Activated T-helper 9 cell treated with anti-CD3 and anti-CD28 coated beads, Interleukin-2, amount 50 U/mL, for 16 hours (primary cell): ENCODE results near the gene CXCL9.
"Not testable (repeated sequence)": the region's sequence is repeated elsewhere in the genome, so short reads cannot be mapped to it uniquely, and the experiment has no call there.

Source experiments
- DNase-seq: peaks from one replicate; pipeline ENCODE4 v3.0.0-alpha.2; 2020; ENCODE audit warnings: low read depth

CXCL9 gene

DNA sequence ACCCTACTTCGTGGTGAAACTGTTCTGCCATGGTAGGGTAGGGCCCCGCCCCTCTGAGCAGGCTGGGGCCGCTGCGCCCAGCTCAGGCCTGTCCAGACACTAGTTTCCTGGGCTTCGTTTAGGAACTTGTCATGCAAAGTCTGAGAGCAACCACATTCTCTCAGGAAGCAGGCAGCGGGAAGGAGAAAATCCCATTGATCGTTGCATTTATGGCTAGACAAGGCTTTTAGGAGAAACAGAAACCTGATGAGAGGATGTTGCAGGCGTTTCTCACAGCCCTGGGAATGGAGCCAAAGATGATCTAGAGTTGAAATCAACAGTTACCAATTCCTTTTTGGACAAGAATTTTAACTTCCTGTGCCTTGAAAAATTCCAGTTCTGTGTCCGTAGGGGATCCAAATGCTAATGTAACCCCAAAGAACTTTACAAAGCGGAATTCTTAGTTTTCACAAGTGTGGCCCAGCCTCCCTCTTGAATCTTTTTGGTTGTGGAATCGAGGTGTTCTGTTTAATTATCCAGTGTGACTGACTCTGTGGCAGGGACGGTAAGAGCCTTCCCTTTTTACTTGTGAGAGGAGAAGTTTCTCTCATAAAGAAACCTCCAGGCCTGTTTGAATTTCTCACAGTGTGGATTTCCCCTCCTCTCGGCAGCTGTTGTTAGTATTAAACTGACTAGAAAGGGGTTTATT, 4.5 kb upstream of the CXCL9 start:
- no peak for DNase-seq

DNA sequence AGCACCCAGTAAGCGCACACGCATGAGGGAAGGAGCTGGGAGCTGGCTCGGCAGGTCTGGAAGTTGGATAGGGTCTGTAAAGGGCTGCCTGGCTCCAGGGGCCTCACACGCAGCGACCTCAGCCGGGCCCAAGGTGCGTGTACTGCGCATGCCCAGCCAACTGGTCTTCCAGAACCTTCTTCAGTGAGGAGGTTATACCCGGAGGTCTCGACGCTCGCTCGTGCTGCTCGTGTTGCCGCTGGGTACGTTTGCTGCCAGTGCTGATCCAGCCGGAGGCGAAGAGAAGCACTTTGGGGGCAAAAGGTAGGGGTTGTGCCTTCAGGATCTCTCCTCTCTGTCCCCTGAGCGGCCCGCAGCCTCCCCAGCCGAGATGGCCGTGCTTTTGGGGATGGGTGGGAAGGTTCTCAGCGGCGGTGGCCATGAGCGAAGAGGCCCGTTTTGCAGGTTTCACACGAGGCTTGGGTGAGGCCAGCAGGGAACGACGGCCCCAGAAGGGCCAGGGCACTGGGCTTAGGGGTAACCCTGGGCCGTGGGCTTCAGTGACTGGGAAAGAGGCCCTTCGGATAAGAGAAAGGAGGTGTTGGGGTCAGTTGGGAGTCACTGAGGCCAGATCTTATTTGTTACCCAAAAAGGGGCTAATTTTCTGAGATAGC, 3.8 kb upstream of the CXCL9 start:
- DNase-seq: no peak

- DNase-seq: no peak
These were observed 3.3 kb upstream of the CXCL9 start for GRCh38 chr4:76010576-76010975.

DNA sequence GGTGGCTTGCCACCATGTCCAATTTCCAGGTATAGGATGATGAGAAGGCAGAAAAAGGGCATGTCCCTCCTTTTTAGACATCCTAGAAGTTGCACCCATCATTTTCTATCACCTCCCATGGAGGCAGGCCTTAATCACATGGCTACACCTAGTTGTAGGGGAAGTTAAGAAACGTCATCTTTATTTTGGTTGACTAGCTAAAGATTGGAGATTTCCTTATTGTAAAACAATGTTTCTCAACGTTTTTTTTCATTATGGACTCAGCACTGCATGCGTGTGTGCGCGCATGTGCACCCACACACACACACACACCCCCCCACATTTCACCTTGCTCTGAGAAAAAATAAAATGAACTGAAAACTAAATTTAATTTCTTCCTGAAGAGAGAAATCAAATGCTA, 2.0 kb upstream of the CXCL9 start:
- no peak for DNase-seq

DNA sequence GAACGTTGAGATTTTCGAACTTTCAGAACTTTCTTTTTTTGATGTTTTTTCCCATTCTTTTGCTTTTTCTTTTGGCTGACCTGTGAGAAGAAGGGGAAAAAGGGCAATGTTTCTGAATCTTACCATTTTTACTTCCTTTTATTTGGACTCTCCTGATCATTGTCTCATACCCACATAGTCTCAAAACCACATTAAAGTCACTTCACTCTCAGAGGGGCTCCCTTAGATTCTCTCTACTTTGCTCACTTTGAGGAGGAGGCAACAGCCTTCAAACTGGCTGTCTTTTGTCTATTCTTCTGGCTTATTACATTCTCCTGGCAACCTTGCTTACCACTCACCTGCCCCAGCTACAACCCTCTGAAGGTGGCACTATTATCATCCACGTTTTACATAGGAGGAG, 3.7 kb downstream of the CXCL9 start:
- no peak for DNase-seq

DNA sequence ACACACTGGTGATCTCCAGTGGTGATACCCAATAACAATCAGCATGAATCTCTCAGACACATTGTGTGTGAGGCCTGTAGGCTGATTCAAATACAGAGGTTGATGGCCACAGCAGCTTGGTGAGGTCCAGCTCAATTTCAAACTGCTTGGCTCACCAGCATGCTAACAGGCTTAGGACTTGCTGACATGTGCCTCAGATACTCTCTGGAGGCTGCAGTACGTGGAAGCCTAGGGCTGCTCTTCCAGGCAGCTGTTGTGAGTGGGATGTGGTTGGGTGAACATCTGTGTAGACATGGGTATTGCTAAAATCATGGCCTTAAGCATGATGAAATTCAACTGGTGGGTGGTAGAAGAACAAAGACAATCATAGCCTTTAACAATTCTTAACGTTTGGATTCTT, 4.3 kb downstream of the CXCL9 start:
- no peak for DNase-seq

- no peak for DNase-seq
These were observed 5.1 kb downstream of the CXCL9 start for GRCh38 chr4:76002176-76002575.

- DNase-seq: no peak
These were observed 5.6 kb downstream of the CXCL9 start for GRCh38 chr4:76001700-76002099.

GRCh38 chr4:76000279-76000678, 7.0 kb downstream of the CXCL9 start:
- no peak for DNase-seq

- DNase-seq: not testable (repeated sequence)
These were observed 8.7 kb downstream of the CXCL9 start for GRCh38 chr4:75998525-75999147.

- DNase-seq: no peak
These were observed 9.4 kb downstream of the CXCL9 start for GRCh38 chr4:75997946-75998345.

- DNase-seq: no peak
These were observed 10.2 kb downstream of the CXCL9 start for GRCh38 chr4:75997081-75997480.

DNA sequence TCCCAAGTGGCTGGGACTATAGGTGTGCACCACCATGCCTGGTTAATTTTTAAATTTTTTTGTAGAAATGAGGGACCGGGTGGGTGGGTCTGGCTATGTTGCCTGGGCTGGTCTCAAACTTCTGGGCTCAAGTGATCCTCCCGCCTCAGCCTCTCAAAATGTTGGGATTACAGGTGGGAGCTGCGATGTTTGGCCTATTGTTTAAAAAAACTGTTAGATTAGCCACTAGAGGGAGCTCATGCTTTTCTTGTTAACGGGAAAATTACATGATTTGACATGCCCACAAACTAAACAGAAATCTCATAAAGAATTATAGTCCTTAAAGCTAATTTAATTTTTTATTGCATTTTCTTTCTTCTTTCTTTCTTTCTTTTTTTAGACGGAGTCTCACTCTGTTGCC, 11.6 kb downstream of the CXCL9 start:
- DNase-seq: no peak

DNA sequence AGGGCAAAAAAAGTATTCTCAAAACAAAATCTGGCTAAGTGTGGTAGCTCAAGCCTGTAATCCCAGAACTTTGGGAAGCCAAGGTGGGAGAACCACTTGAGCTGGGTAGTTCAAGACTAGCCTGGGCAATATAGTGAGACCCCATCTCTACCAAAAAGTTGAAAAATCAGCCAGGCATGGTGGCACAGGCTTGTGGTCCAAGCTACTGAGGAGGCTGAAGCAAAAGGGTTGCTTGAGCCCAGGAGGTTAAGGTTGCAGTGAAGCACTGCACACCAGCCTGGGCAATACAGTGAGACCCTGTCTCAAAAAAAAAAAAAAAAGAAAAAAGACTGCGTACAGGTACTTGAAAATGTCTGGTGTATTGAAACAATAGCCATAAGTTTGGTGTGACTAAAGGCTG, 14.8 kb downstream of the CXCL9 start:
- DNase-seq: no peak

- DNase-seq: no peak
These were observed 17.3 kb downstream of the CXCL9 start for GRCh38 chr4:75989846-75990528.

DNA sequence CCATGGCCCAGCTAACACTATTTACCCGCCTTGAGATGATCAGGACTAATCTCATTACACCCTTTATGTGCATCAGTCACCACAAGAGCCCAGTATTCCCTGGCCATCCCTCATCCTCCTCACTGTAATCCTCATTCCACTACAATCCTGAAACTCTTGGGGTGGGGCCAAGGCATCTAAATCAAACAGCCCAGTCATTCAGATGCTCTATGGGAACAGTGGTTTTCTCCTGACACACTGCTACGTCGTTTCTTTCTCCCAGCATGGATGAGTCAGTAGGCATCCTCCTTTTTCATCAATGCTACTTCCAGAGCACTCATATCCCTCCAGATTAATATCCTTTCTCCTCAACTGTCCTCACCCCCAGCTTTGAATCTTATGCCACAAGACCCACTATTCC, 22.2 kb downstream of the CXCL9 start:
- no peak for DNase-seq

DNA sequence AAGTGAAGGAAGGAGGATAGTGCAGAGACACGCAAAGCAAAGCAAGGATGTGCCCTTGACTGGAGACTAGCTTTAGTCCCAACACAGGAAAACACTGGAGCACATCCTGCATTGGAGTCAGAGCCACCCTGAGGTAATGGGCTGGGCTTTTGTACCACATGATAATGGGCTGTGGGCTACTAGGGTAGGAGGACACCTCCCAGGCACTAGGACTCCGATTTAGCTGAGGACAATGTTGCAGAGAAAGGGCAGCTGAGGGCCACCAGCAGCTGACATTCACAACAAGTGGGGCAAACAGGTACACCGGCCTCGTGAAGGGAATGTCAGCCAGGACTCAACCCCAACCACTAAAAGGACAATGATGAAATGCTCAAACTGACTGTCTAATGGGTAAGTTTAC, 26.7 kb downstream of the CXCL9 start:
- DNase-seq: no peak

GRCh38 chr4:75976177-75976576, 31.1 kb downstream of the CXCL9 start:
- no peak for DNase-seq

- DNase-seq: no peak
These were observed 33.5 kb downstream of the CXCL9 start for GRCh38 chr4:75973766-75974165.

DNA sequence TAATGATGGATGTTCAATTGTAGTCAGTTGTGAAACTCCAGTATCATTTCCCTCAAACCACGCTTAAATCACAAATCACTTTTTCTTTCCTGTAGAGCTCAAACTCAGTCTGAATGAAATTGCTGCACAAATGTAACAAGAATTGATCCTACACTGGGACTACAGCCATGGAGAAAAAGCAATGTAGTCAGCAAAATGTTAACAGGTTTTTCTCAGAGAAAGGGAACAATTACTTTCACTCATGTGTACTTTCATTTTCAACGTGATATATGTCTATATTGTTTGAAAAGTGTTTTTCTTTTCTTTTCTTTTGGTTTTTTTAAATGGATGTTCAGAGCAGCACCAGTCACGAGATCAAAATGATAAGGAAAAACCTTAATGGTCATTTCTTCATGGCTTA, 39.2 kb downstream of the CXCL9 start:
- no peak for DNase-seq

- DNase-seq: no peak
These were observed 43.8 kb downstream of the CXCL9 start for GRCh38 chr4:75963558-75963957.

DNA sequence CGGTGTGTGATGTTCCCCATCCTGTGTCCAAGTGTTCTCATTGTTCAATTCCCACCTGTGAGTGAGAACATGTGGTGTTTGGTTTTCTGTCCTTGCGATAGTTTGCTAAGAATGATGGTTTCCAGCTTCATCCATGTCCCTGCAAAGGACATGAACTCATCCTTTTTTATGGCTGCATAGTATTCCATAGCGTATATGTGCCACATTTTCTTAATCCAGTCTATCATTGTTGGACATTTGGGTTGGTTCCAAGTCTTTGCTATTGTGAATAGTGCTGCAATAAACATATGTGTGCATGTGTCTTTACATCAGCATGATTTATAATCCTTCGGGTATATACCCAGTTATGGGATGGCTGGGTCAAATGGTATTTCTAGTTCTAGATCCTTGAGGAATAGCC, 45.2 kb downstream of the CXCL9 start:
- DNase-seq: not testable (repeated sequence)

GRCh38 chr4:75958546-75958945, 48.8 kb downstream of the CXCL9 start:
- not testable (repeated sequence) for DNase-seq
